ENCODE results near the gene PTPRN2. TPM values are rescaled to one million over a fixed set of nuclear protein-coding genes. Genes with fewer than 3 reads are reported as not detected.
A peak's percentile ranks its signal among the peaks of the same experiment; 100 is the strongest.
"Not testable (repeated sequence)": the region's sequence is repeated elsewhere in the genome, so short reads cannot be mapped to it uniquely, and the experiment has no call there.

PTPRN2 gene
- total RNA-seq, 5 donors from 2014 or later (not counting 1 experiment from before 2014, with no cell fraction given), result 0.60 to 1.7 (median 0.82) TPM

GRCh38 chr7:157848508-157849340 lies 738.9 kb downstream of the PTPRN2 start:
- Mint-ChIP-seq H3K27ac (no peak overlapping the region), H3K9me3 (no peaks in the 10 kb centered on the region), H3K27me3 (peaks cover 0 to 2% of the 10 kb centered on the region in 2 donors), H3K4me3 (no peak overlapping the region), H3K36me3 (no peaks in the 10 kb centered on the region), H3K4me1 (peaks cover 10 to 16% (median 13%) of the 10 kb centered on the region in 3 donors)
- H3K4me3 ChIP-seq (ENCODE audit: control insufficient read depth in 1 of 2, extremely low read depth in 1 of 2, low read length in 1 of 2), result no peak overlapping the region
- H3K36me3 ChIP-seq (ENCODE audit: control insufficient read depth in 2 of 2, extremely low read depth in 1 of 2, insufficient read depth in 1 of 2, low read length in 1 of 2), result no peaks in the 10 kb centered on the region
- H3K9me3 ChIP-seq, result no peaks in the 10 kb centered on the region
- ATAC-seq (replicated peaks in 1 of 4) (no peak), DNase-seq (no peak)
- POLR2A ChIA-PET, result no interaction called here
- H3K27me3 ChIP-seq (replicated peaks in 1 of 2; ENCODE audit: control insufficient read depth in 2 of 2, extremely low read depth in 1 of 2, insufficient read depth in 2 of 2, low read length in 1 of 2), result peaks cover 0 to 40% of the 10 kb centered on the region in 2 experiments
- CTCF ChIA-PET, result no interaction called here
- no peak overlapping the region for H3K27ac ChIP-seq (ENCODE audit: low read length)
- H3K4me1 ChIP-seq (ENCODE audit: control insufficient read depth in 1 of 2, extremely low read depth in 1 of 2, insufficient read depth in 2 of 2, low read length in 2 of 2), result peaks cover 9 to 13% of the 10 kb centered on the region in 2 experiments
- WGBS (ENCODE audit: insufficient coverage), result 93% methylated on average over 23 of the region's 32 CpGs

DNA sequence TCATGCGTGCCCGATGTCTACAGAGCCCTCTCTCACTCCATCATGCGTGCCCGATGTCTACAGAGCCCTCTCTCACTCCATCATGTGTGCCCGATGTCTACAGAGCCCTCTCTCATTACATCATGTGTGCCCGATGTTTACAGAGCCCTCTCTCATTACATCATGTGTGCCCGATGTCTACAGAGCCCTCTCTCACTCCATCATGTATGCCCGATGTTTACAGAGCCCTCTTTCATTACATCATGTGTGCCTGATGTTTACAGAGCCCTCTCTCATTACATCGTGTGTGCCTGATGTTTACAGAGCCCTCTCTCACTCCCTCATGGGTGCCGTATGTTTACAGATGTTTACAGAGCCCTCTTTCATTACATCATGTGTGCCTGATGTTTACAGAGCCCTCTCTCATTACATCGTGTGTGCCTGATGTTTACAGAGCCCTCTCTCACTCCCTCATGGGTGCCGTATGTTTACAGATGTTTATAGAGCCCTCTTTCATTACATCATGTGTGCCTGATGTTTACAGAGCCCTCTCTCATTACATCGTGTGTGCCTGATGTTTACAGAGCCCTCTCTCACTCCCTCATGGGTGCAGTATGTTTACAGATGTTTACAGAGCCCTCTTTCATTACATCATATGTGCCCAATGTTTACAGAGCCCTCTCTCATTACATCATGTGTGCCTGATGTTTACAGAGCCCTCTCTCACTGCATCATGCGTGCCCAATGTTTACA lies 739.7 kb downstream of the PTPRN2 start:
- H3K4me3 Mint-ChIP-seq, H3K9me3 Mint-ChIP-seq, CTCF ChIA-PET: not testable (repeated sequence)

DNA sequence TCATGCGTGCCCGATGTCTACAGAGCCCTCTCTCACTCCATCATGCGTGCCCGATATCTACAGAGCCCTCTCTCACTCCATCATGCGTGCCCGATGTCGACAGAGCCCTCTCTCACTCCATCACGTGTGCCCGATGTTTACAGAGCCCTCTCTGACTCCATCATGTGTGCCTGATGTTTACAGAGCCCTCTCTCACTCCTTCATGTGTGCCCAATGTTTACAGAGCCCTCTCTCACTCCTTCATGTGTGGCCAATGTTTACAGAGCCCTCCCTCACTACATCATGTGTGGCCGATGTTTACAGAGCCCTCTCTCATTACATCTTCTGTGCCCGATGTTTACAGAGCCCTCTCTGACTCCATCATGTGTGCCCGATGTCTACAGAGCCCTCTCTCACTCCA lies 740.9 kb downstream of the PTPRN2 start:
- ATAC-seq (replicated peaks in 1 of 4); H3K36me3 Mint-ChIP-seq; H3K27me3 Mint-ChIP-seq; H3K27ac ChIP-seq (ENCODE audit: low read length); POLR2A ChIA-PET; H3K36me3 ChIP-seq (ENCODE audit: control insufficient read depth in 2 of 2, extremely low read depth in 1 of 2, insufficient read depth in 1 of 2, low read length in 1 of 2); DNase-seq; H3K27ac Mint-ChIP-seq; CTCF ChIA-PET; H3K4me3 Mint-ChIP-seq; H3K4me3 ChIP-seq (ENCODE audit: control insufficient read depth in 1 of 2, extremely low read depth in 1 of 2, low read length in 1 of 2); H3K9me3 ChIP-seq; H3K9me3 Mint-ChIP-seq: not testable (repeated sequence)
- peaks cover 5 to 11% (median 8%) of the 10 kb centered on the region in 3 donors for H3K4me1 Mint-ChIP-seq
- 93% methylated on average over 3 of the region's 12 CpGs for WGBS (ENCODE audit: insufficient coverage)
- Histone ChIP-seq H3K4me1 (ENCODE audit: control insufficient read depth in 1 of 2, extremely low read depth in 1 of 2, insufficient read depth in 2 of 2, low read length in 2 of 2) (peaks cover 5 to 11% of the 10 kb centered on the region in 2 experiments), H3K27me3 (replicated peaks in 1 of 2; ENCODE audit: control insufficient read depth in 2 of 2, extremely low read depth in 1 of 2, insufficient read depth in 2 of 2, low read length in 1 of 2) (peaks cover 0 to 44% of the 10 kb centered on the region in 2 experiments)

More for the DNA sequence above, 739.7 kb downstream of the PTPRN2 start:
- ATAC-seq (replicated peaks in 1 of 4); H3K4me3 ChIP-seq (ENCODE audit: control insufficient read depth in 1 of 2, extremely low read depth in 1 of 2, low read length in 1 of 2); H3K36me3 ChIP-seq (ENCODE audit: control insufficient read depth in 2 of 2, extremely low read depth in 1 of 2, insufficient read depth in 1 of 2, low read length in 1 of 2); H3K27me3 Mint-ChIP-seq; H3K9me3 ChIP-seq; H3K27ac ChIP-seq (ENCODE audit: low read length); DNase-seq; POLR2A ChIA-PET; H3K36me3 Mint-ChIP-seq; H3K27ac Mint-ChIP-seq: not testable (repeated sequence)
- peaks cover 10 to 16% (median 13%) of the 10 kb centered on the region in 3 donors for H3K4me1 Mint-ChIP-seq
- Histone ChIP-seq H3K27me3 (replicated peaks in 1 of 2; ENCODE audit: control insufficient read depth in 2 of 2, extremely low read depth in 1 of 2, insufficient read depth in 2 of 2, low read length in 1 of 2) (peaks cover 0 to 44% of the 10 kb centered on the region in 2 experiments), H3K4me1 (ENCODE audit: control insufficient read depth in 1 of 2, extremely low read depth in 1 of 2, insufficient read depth in 2 of 2, low read length in 2 of 2) (peaks cover 9 to 13% of the 10 kb centered on the region in 2 experiments)
- 87% methylated on average over 6 of the region's 14 CpGs for WGBS (ENCODE audit: insufficient coverage)

GRCh38 chr7:157846271-157846670 lies 741.4 kb downstream of the PTPRN2 start:
- peak in 1 of 4 experiments; percentile 51 for ATAC-seq (replicated peaks in 1 of 4)
- H3K4me1 Mint-ChIP-seq, result peaks cover under 1 to 7% (median 3%) of the 10 kb centered on the region in 3 donors
- ChIA-PET POLR2A (no interaction called here), CTCF (no interaction called here)
- no peak overlapping the region for H3K27ac Mint-ChIP-seq
- DNase-seq, result no peak
- Histone ChIP-seq H3K27ac (ENCODE audit: low read length) (no peak overlapping the region), H3K4me3 (ENCODE audit: control insufficient read depth in 1 of 2, extremely low read depth in 1 of 2, low read length in 1 of 2) (no peak overlapping the region), H3K36me3 (ENCODE audit: control insufficient read depth in 2 of 2, extremely low read depth in 1 of 2, insufficient read depth in 1 of 2, low read length in 1 of 2) (no peaks in the 10 kb centered on the region), H3K27me3 (replicated peaks in 1 of 2; ENCODE audit: control insufficient read depth in 2 of 2, extremely low read depth in 1 of 2, insufficient read depth in 2 of 2, low read length in 1 of 2) (peaks cover 0 to 44% of the 10 kb centered on the region in 2 experiments), H3K9me3 (no peaks in the 10 kb centered on the region), H3K4me1 (ENCODE audit: control insufficient read depth in 1 of 2, extremely low read depth in 1 of 2, insufficient read depth in 2 of 2, low read length in 2 of 2) (peaks cover 3 to 6% of the 10 kb centered on the region in 2 experiments)
- no peaks in the 10 kb centered on the region for H3K9me3 Mint-ChIP-seq
- no peak overlapping the region for H3K4me3 Mint-ChIP-seq
- peaks cover 0 to 6% of the 10 kb centered on the region in 2 donors for H3K27me3 Mint-ChIP-seq
- WGBS (ENCODE audit: insufficient coverage), result 57% methylated on average over 7 of the region's 11 CpGs
- no peaks in the 10 kb centered on the region for H3K36me3 Mint-ChIP-seq

- Mint-ChIP-seq H3K9me3 (no peaks in the 10 kb centered on the region), H3K36me3 (no peaks in the 10 kb centered on the region), H3K27me3 (peaks cover 0 to 3% of the 10 kb centered on the region in 2 donors), H3K4me3 (no peak overlapping the region), H3K27ac (no peak overlapping the region), H3K4me1 (no peaks in the 10 kb centered on the region)
- Histone ChIP-seq H3K27ac (ENCODE audit: low read length) (no peak overlapping the region), H3K36me3 (ENCODE audit: control insufficient read depth in 2 of 2, extremely low read depth in 1 of 2, insufficient read depth in 1 of 2, low read length in 1 of 2) (no peaks in the 10 kb centered on the region), H3K9me3 (no peaks in the 10 kb centered on the region), H3K4me1 (ENCODE audit: control insufficient read depth in 1 of 2, extremely low read depth in 1 of 2, insufficient read depth in 2 of 2, low read length in 2 of 2) (no peaks in the 10 kb centered on the region), H3K4me3 (ENCODE audit: control insufficient read depth in 1 of 2, extremely low read depth in 1 of 2, low read length in 1 of 2) (no peak overlapping the region), H3K27me3 (replicated peaks in 1 of 2; ENCODE audit: control insufficient read depth in 2 of 2, extremely low read depth in 1 of 2, insufficient read depth in 2 of 2, low read length in 1 of 2) (peaks cover 0 to 41% of the 10 kb centered on the region in 2 experiments)
- ChIA-PET POLR2A (no interaction called here), CTCF (no interaction called here)
- WGBS (ENCODE audit: insufficient coverage), result 94% methylated on average over 18 of the region's 21 CpGs
- ATAC-seq (replicated peaks in 1 of 4), result no peak
- DNase-seq, result no peak
Observed at GRCh38 chr7:157845203-157845835, 742.3 kb downstream of the PTPRN2 start.

DNA sequence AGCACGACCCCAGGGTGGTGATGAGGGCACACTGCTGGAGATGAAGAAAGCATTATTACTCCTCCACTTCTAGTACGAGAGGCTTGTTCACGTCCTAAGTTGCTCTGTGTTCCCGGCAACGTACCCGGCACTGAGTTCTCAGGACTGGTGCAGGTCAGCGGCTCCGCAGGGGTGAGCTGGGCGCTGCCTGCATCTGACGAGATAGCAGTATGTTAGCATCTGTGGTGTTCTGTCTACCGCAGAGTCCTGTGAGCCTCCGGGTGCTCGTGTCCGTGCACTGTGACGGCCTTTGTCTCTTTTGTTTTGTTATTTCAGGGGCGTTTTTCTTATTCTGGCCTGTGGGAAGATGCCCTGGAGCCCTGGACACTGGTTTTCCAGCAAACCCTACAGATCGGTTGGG lies 743.0 kb downstream of the PTPRN2 start:
- Mint-ChIP-seq H3K9me3 (no peaks in the 10 kb centered on the region), H3K4me3 (no peak overlapping the region), H3K27me3 (peaks cover 0 to 3% of the 10 kb centered on the region in 2 donors), H3K4me1 (no peaks in the 10 kb centered on the region), H3K27ac (no peak overlapping the region), H3K36me3 (no peaks in the 10 kb centered on the region)
- ChIA-PET POLR2A (no interaction called here), CTCF (no interaction called here)
- no peaks in the 10 kb centered on the region for H3K36me3 ChIP-seq (ENCODE audit: control insufficient read depth in 2 of 2, extremely low read depth in 1 of 2, insufficient read depth in 1 of 2, low read length in 1 of 2)
- H3K9me3 ChIP-seq, result no peaks in the 10 kb centered on the region
- no peak for ATAC-seq (replicated peaks in 1 of 4)
- H3K27ac ChIP-seq (ENCODE audit: low read length), result no peak overlapping the region
- no peaks in the 10 kb centered on the region for H3K4me1 ChIP-seq (ENCODE audit: control insufficient read depth in 1 of 2, extremely low read depth in 1 of 2, insufficient read depth in 2 of 2, low read length in 2 of 2)
- WGBS (ENCODE audit: insufficient coverage), result 92% methylated on average over 13 of the region's 17 CpGs
- no peak for DNase-seq
- H3K27me3 ChIP-seq (replicated peaks in 1 of 2; ENCODE audit: control insufficient read depth in 2 of 2, extremely low read depth in 1 of 2, insufficient read depth in 2 of 2, low read length in 1 of 2), result peaks cover 0 to 37% of the 10 kb centered on the region in 2 experiments
- no peak overlapping the region for H3K4me3 ChIP-seq (ENCODE audit: control insufficient read depth in 1 of 2, extremely low read depth in 1 of 2, low read length in 1 of 2)
